ENCODE measurements around the gene ALOXE3. TPM values are rescaled to one million over a fixed set of nuclear protein-coding genes. Genes with fewer than 3 reads are reported as not detected.
"Not testable (repeated sequence)": the region's sequence is repeated elsewhere in the genome, so short reads cannot be mapped to it uniquely, and the experiment has no call there.

ALOXE3 gene
- polyA plus RNA-seq, 3 donors: not detected

GRCh38 chr17:8080208-8080798 lies 38.0 kb downstream of the ALOXE3 start:
- intact Hi-C loops (cut with micrococcal nuclease): no loop called here
- Mint-ChIP-seq H3K27me3 (ENCODE audit: low read depth in 3 of 3) (peaks cover 32 to 61% (median 45%) of the 10 kb centered on the region in 3 donors), H3K9me3 (peaks cover 0 to 7% (median 2%) of the 10 kb centered on the region in 7 donors), H3K4me3 (peak overlapping the region; percentile 74 to 89), H3K36me3 (peaks cover 0 to 3% of the 10 kb centered on the region in 2 donors), H3K27ac (peak overlapping the region in 1 of 7 donors; percentile 61), H3K4me1 (peaks cover 11% of the 10 kb centered on the region)
- Histone ChIP-seq H3K27me3 (ENCODE audit: control insufficient read depth in 2 of 2, insufficient read depth in 2 of 2, low read length in 2 of 2) (peaks cover 0 to 43% of the 10 kb centered on the region in 2 donors), H3K79me2 (ENCODE audit: insufficient read depth, low read length) (no peaks in the 10 kb centered on the region), H3K27ac (ENCODE audit: low read depth in 1 of 2, low read length in 2 of 2) (no peak overlapping the region), H2AFZ (ENCODE audit: insufficient read depth, low read depth, low read length, poor library complexity, severe bottlenecking) (peak overlapping the region; percentile 90), H3K4me3 (replicated peaks in 1 of 3; ENCODE audit: low read depth in 2 of 3, low read length in 3 of 3) (peak overlapping the region in 1 of 3 experiments; percentile 72), H3K36me3 (replicated peaks in 1 of 2; ENCODE audit: control insufficient read depth in 1 of 2, insufficient read depth in 2 of 2, low read length in 2 of 2) (no peaks in the 10 kb centered on the region), H3K4me1 (ENCODE audit: control insufficient read depth in 1 of 2, insufficient read depth in 2 of 2, low read length in 2 of 2) (peaks cover 15 to 17% of the 10 kb centered on the region in 2 donors), H3K9ac (ENCODE audit: insufficient read depth, low read length, poor library complexity, severe bottlenecking) (no peak overlapping the region), H3K9me3 (replicated peaks in 1 of 2; ENCODE audit: control insufficient read depth in 1 of 2, insufficient read depth in 1 of 2, low read length in 2 of 2) (no peaks in the 10 kb centered on the region), H4K20me1 (ENCODE audit: insufficient read depth, low read length) (no peaks in the 10 kb centered on the region), H3K4me2 (replicated peaks; ENCODE audit: extremely low read depth, low read length, poor library complexity, severe bottlenecking) (peak overlapping the region; percentile 84)
- DNase-seq: no peak
- 36% methylated on average over 20 of the region's 25 CpGs for WGBS (ENCODE audit: insufficient coverage)
- peak; percentile 57 for TF ChIP-seq CTCF (IDR thresholded peaks at IDR 0.05)

- intact Hi-C loops (cut with micrococcal nuclease): no loop called here
- peak overlapping the region; percentile 6 to 72 (median 39) for H3K4me3 ChIP-seq (replicated peaks in 1 of 3; ENCODE audit: low read depth in 2 of 3, low read length in 3 of 3)
- no peak overlapping the region for H3K27ac ChIP-seq (ENCODE audit: low read depth in 1 of 2, low read length in 2 of 2)
- peak overlapping the region; percentile 90 for H2AFZ ChIP-seq (ENCODE audit: insufficient read depth, low read depth, low read length, poor library complexity, severe bottlenecking)
- under 1% methylated on average over 87 of the region's 87 CpGs for WGBS (ENCODE audit: insufficient coverage)
- H3K9me3 Mint-ChIP-seq: peaks cover 0 to 10% (median 2%) of the 10 kb centered on the region in 7 donors
- H4K20me1 ChIP-seq (ENCODE audit: insufficient read depth, low read length): no peaks in the 10 kb centered on the region
- H3K4me1 ChIP-seq (ENCODE audit: control insufficient read depth in 1 of 2, insufficient read depth in 2 of 2, low read length in 2 of 2): peaks cover 15 to 17% of the 10 kb centered on the region in 2 donors
- peak; percentile 50 to 72 (median 62) for DNase-seq
- H3K27ac Mint-ChIP-seq: peak overlapping the region in 1 of 7 donors; percentile 61
- peaks cover 40 to 69% (median 53%) of the 10 kb centered on the region in 3 donors for H3K27me3 Mint-ChIP-seq (ENCODE audit: low read depth in 3 of 3)
- H3K79me2 ChIP-seq (ENCODE audit: insufficient read depth, low read length): no peaks in the 10 kb centered on the region
- peaks cover 14% of the 10 kb centered on the region for H3K4me1 Mint-ChIP-seq
- H3K9ac ChIP-seq (ENCODE audit: insufficient read depth, low read length, poor library complexity, severe bottlenecking): peak overlapping the region; percentile 23
- peak; percentile 97 for TF ChIP-seq CTCF (IDR thresholded peaks at IDR 0.05)
- H3K9me3 ChIP-seq (replicated peaks in 1 of 2; ENCODE audit: control insufficient read depth in 1 of 2, insufficient read depth in 1 of 2, low read length in 2 of 2): no peaks in the 10 kb centered on the region
- peaks cover 0 to 50% of the 10 kb centered on the region in 2 donors for H3K27me3 ChIP-seq (ENCODE audit: control insufficient read depth in 2 of 2, insufficient read depth in 2 of 2, low read length in 2 of 2)
- H3K4me2 ChIP-seq (replicated peaks; ENCODE audit: extremely low read depth, low read length, poor library complexity, severe bottlenecking): peak overlapping the region; percentile 84
- peak overlapping the region; percentile 74 to 89 for H3K4me3 Mint-ChIP-seq
- H3K36me3 Mint-ChIP-seq: peaks cover 5 to 7% of the 10 kb centered on the region in 2 donors
- no peaks in the 10 kb centered on the region for H3K36me3 ChIP-seq (replicated peaks in 1 of 2; ENCODE audit: control insufficient read depth in 1 of 2, insufficient read depth in 2 of 2, low read length in 2 of 2)
Measured at GRCh38 chr17:8079291-8080207, 38.8 kb downstream of the ALOXE3 start.

- Mint-ChIP-seq H3K36me3 (peaks cover 5 to 12% of the 10 kb centered on the region in 2 donors), H3K4me1 (peaks cover 30% of the 10 kb centered on the region), H3K4me3 (peak overlapping the region in 1 of 2 donors; percentile 67), H3K9me3 (peaks cover 0 to 10% (median 4%) of the 10 kb centered on the region in 7 donors), H3K27me3 (ENCODE audit: low read depth in 3 of 3) (peaks cover 52 to 73% (median 64%) of the 10 kb centered on the region in 3 donors)
- H2AFZ ChIP-seq (ENCODE audit: insufficient read depth, low read depth, low read length, poor library complexity, severe bottlenecking); intact Hi-C loops (cut with micrococcal nuclease); H4K20me1 ChIP-seq (ENCODE audit: insufficient read depth, low read length); H3K9ac ChIP-seq (ENCODE audit: insufficient read depth, low read length, poor library complexity, severe bottlenecking); H3K36me3 ChIP-seq (replicated peaks in 1 of 2; ENCODE audit: control insufficient read depth in 1 of 2, insufficient read depth in 2 of 2, low read length in 2 of 2); H3K4me3 ChIP-seq (replicated peaks in 1 of 3; ENCODE audit: low read depth in 2 of 3, low read length in 3 of 3); H3K4me2 ChIP-seq (replicated peaks; ENCODE audit: extremely low read depth, low read length, poor library complexity, severe bottlenecking); H3K79me2 ChIP-seq (ENCODE audit: insufficient read depth, low read length); H3K9me3 ChIP-seq (replicated peaks in 1 of 2; ENCODE audit: control insufficient read depth in 1 of 2, insufficient read depth in 1 of 2, low read length in 2 of 2); DNase-seq; H3K27ac Mint-ChIP-seq; H3K27ac ChIP-seq (ENCODE audit: low read depth in 1 of 2, low read length in 2 of 2): not testable (repeated sequence)
- H3K27me3 ChIP-seq (ENCODE audit: control insufficient read depth in 2 of 2, insufficient read depth in 2 of 2, low read length in 2 of 2): peaks cover 5 to 66% of the 10 kb centered on the region in 2 donors
- no CpG with 5 or more reads among the region's 5 CpGs for WGBS (ENCODE audit: insufficient coverage)
- peaks cover 28 to 33% of the 10 kb centered on the region in 2 donors for H3K4me1 ChIP-seq (ENCODE audit: control insufficient read depth in 1 of 2, insufficient read depth in 2 of 2, low read length in 2 of 2)
Measured at GRCh38 chr17:8077939-8078338, 40.4 kb downstream of the ALOXE3 start.
